Measurements from ENCODE around the gene EXD3.

Gene EXD3

GRCh38 chr9:137315581-137316011, 107.4 kb downstream of the EXD3 start:
- peak overlapping the region; percentile 91 for H3K4me2 ChIP-seq
- peak overlapping the region; percentile 53; the same call in 1 of the 2 replicates for H3K9ac ChIP-seq
- H4K20me1 ChIP-seq = no peaks in the 10 kb centered on the region
- no peak overlapping the region for H3K4me3 ChIP-seq
- H3K27me3 ChIP-seq = no peaks in the 10 kb centered on the region
- no peaks in the 10 kb centered on the region for H3K9me3 ChIP-seq
- TF ChIP-seq Cebpa-rat (IDR thresholded peaks at IDR 0.05) = no peak
- H3K27ac ChIP-seq = peak overlapping the region; percentile 64
- no peaks in the 10 kb centered on the region for H3K36me3 ChIP-seq
- peaks cover 86% of the 10 kb centered on the region for H3K4me1 ChIP-seq

GRCh38 chr9:137314561-137315560, 108.1 kb downstream of the EXD3 start:
- Histone ChIP-seq H3K36me3 (no peaks in the 10 kb centered on the region), H4K20me1 (no peaks in the 10 kb centered on the region), H3K4me2 (peak overlapping the region; percentile 91), H3K27me3 (no peaks in the 10 kb centered on the region), H3K4me1 (peaks cover 82% of the 10 kb centered on the region), H3K9me3 (no peaks in the 10 kb centered on the region), H3K27ac (peak overlapping the region; percentile 64), H3K9ac (peak overlapping the region; percentile 53; the same call in 1 of the 2 replicates), H3K4me3 (no peak overlapping the region)
- no peak for TF ChIP-seq Cebpa-rat (IDR thresholded peaks at IDR 0.05)

GRCh38 chr9:137313956-137314560, 108.9 kb downstream of the EXD3 start:
- Histone ChIP-seq H3K27ac (peak overlapping the region; percentile 13; the same call in 1 of the 2 replicates), H3K9ac (no peak overlapping the region), H3K36me3 (no peaks in the 10 kb centered on the region), H3K27me3 (no peaks in the 10 kb centered on the region), H3K4me2 (peak overlapping the region; percentile 59), H3K9me3 (no peaks in the 10 kb centered on the region), H3K4me1 (peaks cover 80% of the 10 kb centered on the region), H3K4me3 (no peak overlapping the region), H4K20me1 (no peaks in the 10 kb centered on the region)
- no peak for TF ChIP-seq Cebpa-rat (IDR thresholded peaks at IDR 0.05)

GRCh38 chr9:137313326-137313936, 109.5 kb downstream of the EXD3 start:
- H3K9ac ChIP-seq = 0 out of 2 replicates have a peak overlapping the region, but pooled peaks have one; percentile 27
- H4K20me1 ChIP-seq = no peaks in the 10 kb centered on the region
- no peaks in the 10 kb centered on the region for H3K9me3 ChIP-seq
- peaks cover 76% of the 10 kb centered on the region for H3K4me1 ChIP-seq
- H3K27me3 ChIP-seq = no peaks in the 10 kb centered on the region
- no peak for TF ChIP-seq Cebpa-rat (IDR thresholded peaks at IDR 0.05)
- no peak overlapping the region for H3K4me3 ChIP-seq
- peak overlapping the region; percentile 59; the same call in 1 of the 2 replicates for H3K4me2 ChIP-seq
- H3K36me3 ChIP-seq = no peaks in the 10 kb centered on the region
- peak overlapping the region; percentile 44; the same call in 1 of the 2 replicates for H3K27ac ChIP-seq

- TF ChIP-seq Cebpa-rat (IDR thresholded peaks at IDR 0.05) = no peak
- Histone ChIP-seq H3K27me3 (no peaks in the 10 kb centered on the region), H3K4me2 (peak overlapping the region; percentile 59; the same call in 1 of the 2 replicates)
These were observed 110.1 kb downstream of the EXD3 start for GRCh38 chr9:137312852-137313325.

GRCh38 chr9:137311986-137312851, 110.7 kb downstream of the EXD3 start:
- Histone ChIP-seq H3K4me2 (no peak overlapping the region), H3K27me3 (no peaks in the 10 kb centered on the region), H3K9me3 (no peaks in the 10 kb centered on the region), H3K36me3 (no peaks in the 10 kb centered on the region), H3K4me1 (peaks cover 73% of the 10 kb centered on the region), H3K9ac (no peak overlapping the region), H4K20me1 (no peaks in the 10 kb centered on the region), H3K4me3 (no peak overlapping the region), H3K27ac (no peak overlapping the region)
- TF ChIP-seq Cebpa-rat (IDR thresholded peaks at IDR 0.05) = no peak

More at GRCh38 chr9:137312852-137313325, 110.1 kb downstream of the EXD3 start:
- H3K9me3 ChIP-seq = no peaks in the 10 kb centered on the region
- peak overlapping the region; percentile 44; the same call in 1 of the 2 replicates for H3K27ac ChIP-seq
- no peaks in the 10 kb centered on the region for H4K20me1 ChIP-seq
- H3K9ac ChIP-seq = 0 out of 2 replicates have a peak overlapping the region, but pooled peaks have one; percentile 27
- H3K4me1 ChIP-seq = peaks cover 75% of the 10 kb centered on the region
- H3K4me3 ChIP-seq = no peak overlapping the region
- H3K36me3 ChIP-seq = no peaks in the 10 kb centered on the region

GRCh38 chr9:137311171-137311985, 111.6 kb downstream of the EXD3 start:
- no peaks in the 10 kb centered on the region for H4K20me1 ChIP-seq
- H3K4me2 ChIP-seq = peak overlapping the region; percentile 40
- no peaks in the 10 kb centered on the region for H3K9me3 ChIP-seq
- peaks cover 73% of the 10 kb centered on the region for H3K4me1 ChIP-seq
- H3K27ac ChIP-seq = peak overlapping the region; percentile 53
- H3K36me3 ChIP-seq = no peaks in the 10 kb centered on the region
- TF ChIP-seq Cebpa-rat (IDR thresholded peaks at IDR 0.05) = no peak
- no peak overlapping the region for H3K9ac ChIP-seq
- H3K27me3 ChIP-seq = no peaks in the 10 kb centered on the region
- H3K4me3 ChIP-seq = no peak overlapping the region
